Endothelial cell of umbilical vein (primary cell): ENCODE results near the gene SYNGR4. TPM values are rescaled to one million over a fixed set of nuclear protein-coding genes. Genes with fewer than 3 reads are reported as not detected.

Source experiments
- BruUV-seq: library from RNA; stranded (reverse); fragments of 400-500 nt; replicated peaks from 2 replicates; lab custom pipeline; 2021; lab: Mats Ljungman, UMichigan
- CTCF ChIA-PET: fragments of 300-600, 350-600 bp; sonication (Branson Sonifier 250); formaldehyde crosslinking; loops from one replicate; lab custom pipeline; 2021; ENCODE audit warnings: antibody characterized with exemption, inconsistent platforms; lab: Charles Lee
- POLR2A ChIA-PET: fragments of 300-600, 350-600 bp; sonication (Branson Sonifier 250); formaldehyde crosslinking; loops from one replicate; lab custom pipeline; 2021; ENCODE audit warnings: antibody characterized with exemption, inconsistent platforms; lab: Charles Lee
- DNase-seq: peaks from one replicate; pipeline ENCODE4 v3.0.0-alpha.2; 2011; ENCODE audit warnings: low read depth, low spot score
- FAIRE-seq: peaks from 2 replicates; lab custom pipeline; 2011; peaks lifted over from hg19 to GRCh38; lab: Jason Lieb, UNC
- H2AFZ ChIP-seq: 2 replicates; pipeline ENCODE4 v1.6.0; 2012; ENCODE audit warnings: low read depth, low read length, control low read depth, inconsistent platforms
- H3K27ac ChIP-seq: 2 replicates; pipeline ENCODE4 v1.5.1; 2011; ENCODE audit warnings: low read depth, mild to moderate bottlenecking, control low read depth, low read length, moderate library complexity; ENCODE audit not compliant: insufficient read depth
- H3K27me3 ChIP-seq, 2 experiments: 2 replicates each; pipeline versions ENCODE4 v1.6.0 to v1.6.1; 2011; ENCODE audit warnings: low read length in 2 of 2, mixed read lengths in 1 of 2; ENCODE audit not compliant: control insufficient read depth in 2 of 2, insufficient read depth in 2 of 2
- H3K36me3 ChIP-seq, 2 experiments: 2 replicates in 1 of 2; 3 replicates in 1 of 2; pipeline ENCODE4 v1.5.1; 2011; ENCODE audit warnings: low read length in 2 of 2, mild to moderate bottlenecking in 1 of 2, moderate library complexity in 1 of 2; ENCODE audit not compliant: control insufficient read depth in 2 of 2, insufficient read depth in 2 of 2; ENCODE audit errors: extremely low read depth in 1 of 2
- H3K4me1 ChIP-seq: 3 replicates; pipeline ENCODE4 v1.5.1; 2011; ENCODE audit warnings: mild to moderate bottlenecking, low read length; ENCODE audit not compliant: control insufficient read depth, insufficient read depth; ENCODE audit errors: extremely low read depth
- H3K4me2 ChIP-seq: 2 replicates; pipeline ENCODE4 v1.6.1; 2011; ENCODE audit warnings: low read length, control low read depth, mixed read lengths; ENCODE audit not compliant: insufficient read depth
- H3K4me3 ChIP-seq, 3 experiments: fragments of 200-600 bp in 1 of 3; sonication (generic), shearing (Covaris generic) in 1 of 3; replicated peaks in 1 of 3; 2 replicates each; pipeline ENCODE4 v1.5.1; 2011 to 2016; ENCODE audit warnings: control low read depth in 3 of 3, low read length in 3 of 3, mild to moderate bottlenecking in 2 of 3, inconsistent platforms in 1 of 3, low read depth in 1 of 3, moderate library complexity in 1 of 3; ENCODE audit not compliant: insufficient read depth in 1 of 3
- H3K79me2 ChIP-seq: 2 replicates; pipeline ENCODE4 v1.6.0; 2012; ENCODE audit warnings: low read length, inconsistent platforms; ENCODE audit not compliant: control insufficient read depth, insufficient read depth
- H3K9ac ChIP-seq: replicated peaks from 2 replicates; pipeline ENCODE3; 2011; ENCODE audit warnings: low read length, control low read depth; ENCODE audit not compliant: insufficient read depth; ENCODE audit errors: extremely low read depth
- H3K9me1 ChIP-seq: replicated peaks from 3 replicates; pipeline ENCODE4 v1.6.0; 2011; ENCODE audit warnings: mild to moderate bottlenecking, low read length; ENCODE audit not compliant: control insufficient read depth, insufficient read depth; ENCODE audit errors: extremely low read depth
- H3K9me3 ChIP-seq: replicated peaks from 2 replicates; pipeline ENCODE4 v1.5.1; 2012; ENCODE audit warnings: low read length, inconsistent platforms; ENCODE audit not compliant: control insufficient read depth, insufficient read depth
- H4K20me1 ChIP-seq: replicated peaks from 2 replicates; pipeline ENCODE3; 2011; ENCODE audit warnings: mild to moderate bottlenecking, low read length; ENCODE audit not compliant: control insufficient read depth, insufficient read depth; ENCODE audit errors: extremely low read depth
- FOS ChIP-seq: IDR thresholded peaks from 2 replicates; pipeline ENCODE4 v1.6.1; 2011; ENCODE audit warnings: mild to moderate bottlenecking, low read length, moderate library complexity, borderline replicate concordance; ENCODE audit not compliant: insufficient read depth
- MYC ChIP-seq: IDR thresholded peaks from one replicate; pipeline ENCODE4 v1.6.1; 2011; ENCODE audit warnings: mild to moderate bottlenecking, low read depth, low read length
- POLR2AphosphoS5 ChIP-seq: IDR thresholded peaks from 2 replicates; pipeline ENCODE4 v1.6.1; 2012; ENCODE audit warnings: low read depth, mild to moderate bottlenecking, control low read depth, low read length, moderate library complexity; ENCODE audit not compliant: insufficient read depth
- dilution Hi-C: fragments of 300-500 bp; cut with MboI; formaldehyde crosslinking; loops from one replicate; pipeline ENCODE4 v1.15.0; 2019; ENCODE audit warnings: low sequenced_read_pairs; ENCODE audit not compliant: extremely low pct_ligation_motif_present
- intact Hi-C: fragments of 100-400 bp; cut with micrococcal nuclease; formaldehyde crosslinking; loops from one replicate; pipeline ENCODE4 v1.10.0; 2022
- polyA plus RNA-seq, 4 experiments: library from polyadenylated mRNA; depleted of rRNA in 3 of 4; stranded (reverse) in 3 of 4; unstranded in 1 of 4; fragments of >200 nt; gene quantifications; 2 replicates each; pipeline versions ENCODE4 v1.2.1 to v1.2.3, GENCODE V29; 2011 to 2012; ENCODE audit warnings: missing spikeins in 1 of 4
- total RNA-seq: library from RNA; stranded (reverse); gene quantifications from 2 replicates; pipeline ENCODE4 v1.2.3, GENCODE V29; 2021
- TF ChIP-seq, protein P1 (sequence below), 2 donors: IDR thresholded peaks; 1 replicate in 1 of 2; 2 replicates in 1 of 2; pipeline ENCODE4 v1.5.1; 2011; ENCODE audit warnings: low read length in 2 of 2, mild to moderate bottlenecking in 2 of 2, moderate library complexity in 2 of 2, control low read depth in 1 of 2, inconsistent platforms in 1 of 2, low read depth in 1 of 2; ENCODE audit not compliant: insufficient read depth in 1 of 2; ENCODE audit errors: extremely low read depth in 1 of 2
- TF ChIP-seq, protein P2 (sequence below): IDR thresholded peaks from 2 replicates; pipeline ENCODE4 v1.6.1; 2011; ENCODE audit not compliant: insufficient read depth, insufficient read length

Gene SYNGR4
- total and polyA plus RNA-seq, 2 donors (not counting 3 experiments of a cell fraction or from before 2014, with no cell fraction given), result not detected

- no peaks in the 10 kb centered on the region for H3K9me1 ChIP-seq
- dilution Hi-C loops (no loop called here), intact Hi-C loops (loop anchor here (1.0 kb wide), 4 partner anchors 13 to 66 kb away; no protein-coding TSS in a partner anchor)
- no peaks in the 10 kb centered on the region for H3K79me2 ChIP-seq
- FAIRE-seq (peak; percentile 92), DNase-seq (peak; percentile 92)
- H3K4me3 ChIP-seq, result peak overlapping the region in 2 of 3 experiments; percentile 20 to 33
- H3K36me3 ChIP-seq, result no peaks in the 10 kb centered on the region
- H4K20me1 ChIP-seq, result no peaks in the 10 kb centered on the region
- ChIA-PET POLR2A (interaction anchor here (0.5 to 1.0 kb wide), 3 partner anchors 12 to 67 kb away, joined by 4 to 6 read pairs (median 5); a partner anchor contains a TSS), CTCF (interaction anchor here (0.6 to 10.0 kb wide), 35 partner anchors 14 to 275 kb away, joined by 3 to 486 read pairs (median 4); partner anchors contain the start of genes EMP3, GRWD1, KDELR1 and SYNGR4)
- H3K9ac ChIP-seq, result peak overlapping the region; percentile 44
- peak overlapping the region; percentile 64 for H3K27ac ChIP-seq
- peaks cover 16% of the 10 kb centered on the region for H3K4me1 ChIP-seq
- no peaks in the 10 kb centered on the region for H3K9me3 ChIP-seq
- no peaks in the 10 kb centered on the region for H3K27me3 ChIP-seq
- peak overlapping the region; percentile 65 for H3K4me2 ChIP-seq
- peak overlapping the region; percentile 61 for H2AFZ ChIP-seq
- no TSS peak for BruUV-seq
- TF ChIP-seq POLR2AphosphoS5 (peak; percentile 69), FOS (no peak), MYC (no peak)
- TF ChIP-seq, protein P1, sequence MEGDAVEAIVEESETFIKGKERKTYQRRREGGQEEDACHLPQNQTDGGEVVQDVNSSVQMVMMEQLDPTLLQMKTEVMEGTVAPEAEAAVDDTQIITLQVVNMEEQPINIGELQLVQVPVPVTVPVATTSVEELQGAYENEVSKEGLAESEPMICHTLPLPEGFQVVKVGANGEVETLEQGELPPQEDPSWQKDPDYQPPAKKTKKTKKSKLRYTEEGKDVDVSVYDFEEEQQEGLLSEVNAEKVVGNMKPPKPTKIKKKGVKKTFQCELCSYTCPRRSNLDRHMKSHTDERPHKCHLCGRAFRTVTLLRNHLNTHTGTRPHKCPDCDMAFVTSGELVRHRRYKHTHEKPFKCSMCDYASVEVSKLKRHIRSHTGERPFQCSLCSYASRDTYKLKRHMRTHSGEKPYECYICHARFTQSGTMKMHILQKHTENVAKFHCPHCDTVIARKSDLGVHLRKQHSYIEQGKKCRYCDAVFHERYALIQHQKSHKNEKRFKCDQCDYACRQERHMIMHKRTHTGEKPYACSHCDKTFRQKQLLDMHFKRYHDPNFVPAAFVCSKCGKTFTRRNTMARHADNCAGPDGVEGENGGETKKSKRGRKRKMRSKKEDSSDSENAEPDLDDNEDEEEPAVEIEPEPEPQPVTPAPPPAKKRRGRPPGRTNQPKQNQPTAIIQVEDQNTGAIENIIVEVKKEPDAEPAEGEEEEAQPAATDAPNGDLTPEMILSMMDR (IDR thresholded peaks at IDR 0.05; ENCODE audit: extremely low read depth in 1 of 2, insufficient read depth in 1 of 2, low read depth in 1 of 2, low read length in 2 of 2), result peak; percentile 77 to 94
- TF ChIP-seq, protein P2, sequence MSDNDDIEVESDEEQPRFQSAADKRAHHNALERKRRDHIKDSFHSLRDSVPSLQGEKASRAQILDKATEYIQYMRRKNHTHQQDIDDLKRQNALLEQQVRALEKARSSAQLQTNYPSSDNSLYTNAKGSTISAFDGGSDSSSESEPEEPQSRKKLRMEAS, result peak; percentile 61
Measured at GRCh38 chr19:48333467-48334384, 30.4 kb upstream of the SYNGR4 start.
